ENCODE data around the gene CHID1.

CHID1 gene

GRCh38 chr11:845872-846495 is 64.6 kb downstream of the CHID1 start:
- TF ChIP-seq, protein P1, sequence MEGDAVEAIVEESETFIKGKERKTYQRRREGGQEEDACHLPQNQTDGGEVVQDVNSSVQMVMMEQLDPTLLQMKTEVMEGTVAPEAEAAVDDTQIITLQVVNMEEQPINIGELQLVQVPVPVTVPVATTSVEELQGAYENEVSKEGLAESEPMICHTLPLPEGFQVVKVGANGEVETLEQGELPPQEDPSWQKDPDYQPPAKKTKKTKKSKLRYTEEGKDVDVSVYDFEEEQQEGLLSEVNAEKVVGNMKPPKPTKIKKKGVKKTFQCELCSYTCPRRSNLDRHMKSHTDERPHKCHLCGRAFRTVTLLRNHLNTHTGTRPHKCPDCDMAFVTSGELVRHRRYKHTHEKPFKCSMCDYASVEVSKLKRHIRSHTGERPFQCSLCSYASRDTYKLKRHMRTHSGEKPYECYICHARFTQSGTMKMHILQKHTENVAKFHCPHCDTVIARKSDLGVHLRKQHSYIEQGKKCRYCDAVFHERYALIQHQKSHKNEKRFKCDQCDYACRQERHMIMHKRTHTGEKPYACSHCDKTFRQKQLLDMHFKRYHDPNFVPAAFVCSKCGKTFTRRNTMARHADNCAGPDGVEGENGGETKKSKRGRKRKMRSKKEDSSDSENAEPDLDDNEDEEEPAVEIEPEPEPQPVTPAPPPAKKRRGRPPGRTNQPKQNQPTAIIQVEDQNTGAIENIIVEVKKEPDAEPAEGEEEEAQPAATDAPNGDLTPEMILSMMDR (IDR thresholded peaks at IDR 0.05; ENCODE audit: borderline replicate concordance, control extremely low read depth, extremely low read depth, insufficient read depth, missing control alignments), result no peak
- DNase-seq (ENCODE audit: low spot score), result no peak
- in situ Hi-C loops (cut with MboI; ENCODE audit: low sequenced_read_pairs, unreplicated experiment), result loop anchor here (10.0 kb wide), 1 partner anchor 209 kb away; no protein-coding TSS in a partner anchor

DNA sequence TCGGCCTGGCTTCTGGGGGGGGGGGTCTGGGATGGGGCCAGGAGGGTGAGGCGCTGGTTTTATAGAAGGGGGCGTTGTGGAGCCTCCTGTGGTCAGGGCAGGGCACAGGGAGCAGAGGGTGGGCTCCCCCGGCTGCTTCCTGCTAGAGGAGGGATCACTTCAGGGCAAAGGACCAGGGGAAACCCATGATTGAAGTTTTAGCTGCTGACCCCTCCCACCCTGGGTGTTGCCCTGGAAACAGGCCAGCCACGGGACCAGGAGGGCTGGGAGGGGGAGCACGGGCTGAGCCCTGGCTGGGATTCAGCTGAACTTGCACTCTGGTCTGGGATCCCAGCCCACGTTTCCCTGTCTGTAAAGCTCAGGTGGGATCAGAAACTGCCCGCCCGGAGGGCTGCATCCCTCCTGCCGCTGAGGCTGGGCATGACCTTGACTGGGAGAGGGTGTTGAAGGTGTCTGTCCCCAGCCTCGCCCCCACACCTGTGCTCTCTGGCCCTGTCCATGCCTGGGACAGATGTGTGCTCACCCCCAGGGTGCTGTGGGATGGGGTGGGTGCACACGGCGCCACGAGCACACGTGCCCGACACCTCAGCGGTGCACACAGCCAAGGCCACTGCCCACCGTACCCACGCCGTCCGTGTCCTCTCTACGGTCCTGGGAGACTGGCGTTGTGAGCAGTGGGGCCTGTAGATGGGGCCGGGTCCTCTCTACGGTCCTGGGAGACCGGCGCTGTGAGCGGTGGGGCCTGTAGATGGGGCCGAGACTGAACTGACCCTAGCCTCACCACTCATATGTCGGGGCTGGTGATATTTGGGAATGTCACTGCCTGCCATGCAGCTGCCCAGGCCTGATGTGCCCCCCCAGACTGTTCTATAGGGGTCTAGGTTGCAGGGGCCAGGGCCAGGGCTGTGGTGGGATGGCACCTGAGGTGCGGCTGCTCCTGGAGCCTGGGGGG is 65.6 kb downstream of the CHID1 start:
- TF ChIP-seq, protein P1 (IDR thresholded peaks at IDR 0.05; ENCODE audit: borderline replicate concordance, control extremely low read depth, extremely low read depth, insufficient read depth, missing control alignments), result no peak
- peak; percentile 77 for DNase-seq (ENCODE audit: low spot score)
- in situ Hi-C loops (cut with MboI; ENCODE audit: low sequenced_read_pairs, unreplicated experiment), result loop anchor here (10.0 kb wide), 1 partner anchor 210 kb away; no protein-coding TSS in a partner anchor

DNA sequence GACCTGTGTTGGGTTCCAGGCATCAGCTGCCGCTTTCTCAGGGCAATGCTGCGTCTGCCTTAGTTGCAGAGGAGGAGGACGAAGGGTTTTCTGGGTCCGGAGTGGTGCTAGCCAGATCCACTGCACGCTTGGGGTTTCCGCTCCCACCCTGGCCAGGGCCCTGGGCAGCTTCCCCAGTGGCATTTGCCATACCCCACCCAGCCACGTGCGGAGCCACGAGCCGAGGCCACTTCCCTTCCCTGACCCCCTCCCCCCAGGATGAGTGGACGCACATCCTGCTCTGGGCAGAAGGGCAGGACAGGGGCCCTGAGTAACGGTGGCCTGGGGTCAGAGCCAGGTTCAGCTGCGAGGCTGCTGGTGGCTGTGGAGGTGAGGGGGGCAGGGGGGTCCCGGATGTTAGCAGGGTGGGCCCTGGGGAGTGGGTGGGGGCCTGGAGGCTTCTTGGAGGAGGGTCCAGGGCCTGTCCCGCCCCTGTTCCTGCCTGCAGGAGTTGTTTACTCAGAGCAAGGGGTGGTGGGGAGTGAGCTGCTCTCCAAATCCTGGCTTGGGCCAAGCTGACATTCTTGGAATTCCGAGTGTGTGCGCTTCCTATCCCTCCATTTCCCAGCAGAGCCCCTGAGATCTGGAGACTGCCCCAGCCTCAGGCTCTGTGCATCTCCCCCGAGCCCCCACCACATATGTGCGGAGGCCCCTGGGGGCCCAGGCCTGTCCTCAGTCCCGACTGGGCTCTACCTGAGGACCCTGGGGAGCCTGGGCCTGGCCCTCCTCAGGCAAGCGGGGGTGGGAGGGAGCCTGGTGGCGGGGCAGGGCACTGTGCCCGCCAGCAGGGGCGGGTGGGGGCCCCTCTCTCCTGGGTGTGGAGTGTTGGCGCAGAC is 66.6 kb downstream of the CHID1 start:
- TF ChIP-seq, protein P1 (IDR thresholded peaks at IDR 0.05; ENCODE audit: borderline replicate concordance, control extremely low read depth, extremely low read depth, insufficient read depth, missing control alignments), result no peak
- no peak for DNase-seq (ENCODE audit: low spot score)
- in situ Hi-C loops (cut with MboI; ENCODE audit: low sequenced_read_pairs, unreplicated experiment), result loop anchor here (10.0 kb wide), 1 partner anchor 211 kb away; no protein-coding TSS in a partner anchor

- DNase-seq (ENCODE audit: low spot score), result no peak
- in situ Hi-C loops (cut with MboI; ENCODE audit: low sequenced_read_pairs, unreplicated experiment), result loop anchor here (10.0 kb wide), 1 partner anchor 212 kb away; no protein-coding TSS in a partner anchor
- TF ChIP-seq, protein P1 (IDR thresholded peaks at IDR 0.05; ENCODE audit: borderline replicate concordance, control extremely low read depth, extremely low read depth, insufficient read depth, missing control alignments), result no peak
These were observed 67.4 kb downstream of the CHID1 start for GRCh38 chr11:843086-843734.

DNA sequence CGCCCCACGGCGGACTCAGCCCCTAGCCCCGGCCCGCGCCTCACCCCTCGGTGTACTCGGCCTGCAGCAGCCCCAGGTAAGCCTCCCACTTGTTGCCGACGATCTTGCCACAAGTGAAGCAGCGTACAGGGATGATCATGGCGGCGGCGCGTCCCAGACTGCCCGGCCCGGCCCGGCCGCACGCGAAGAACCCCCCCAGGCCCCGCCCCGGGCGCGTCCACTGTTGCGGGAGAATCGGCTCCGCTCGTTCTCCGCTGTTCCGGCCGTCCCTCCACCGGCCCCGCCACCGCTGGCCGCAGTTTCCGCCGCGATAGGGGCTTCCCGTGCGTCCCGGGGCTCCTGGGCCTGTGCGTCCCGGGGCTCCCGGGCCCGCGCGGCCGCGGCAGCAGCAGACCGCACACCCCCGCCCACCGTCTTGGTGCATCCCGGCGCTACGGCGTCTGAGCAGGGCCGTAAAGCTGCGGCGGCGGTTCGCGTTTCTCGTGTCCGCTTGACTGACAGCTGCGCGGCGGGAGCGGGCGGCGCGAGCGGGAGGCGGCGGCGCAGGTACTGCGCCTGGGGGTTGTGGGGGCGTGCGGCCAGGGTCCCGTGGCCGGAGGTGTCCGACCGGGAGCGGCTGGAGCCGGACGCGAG is 68.1 kb downstream of the CHID1 start, which contains the start of the genes POLR2L and TSPAN4:
TSS of gene POLR2L (minus strand) at position 160 of the 633 bp plus-strand sequence. CDS start at position 139, 21 bp downstream.
TSS of gene TSPAN4 (plus strand) at position 483 of the 633 bp plus-strand sequence. CDS start 7,453 bp downstream, outside the sequence.
- in situ Hi-C loops (cut with MboI; ENCODE audit: low sequenced_read_pairs, unreplicated experiment), result loop anchor here (10.0 kb wide), 1 partner anchor 212 kb away; no protein-coding TSS in a partner anchor
- TF ChIP-seq, protein P1 (IDR thresholded peaks at IDR 0.05; ENCODE audit: borderline replicate concordance, control extremely low read depth, extremely low read depth, insufficient read depth, missing control alignments), result no peak
- DNase-seq (ENCODE audit: low spot score), result peak; percentile 95

Data from GM13976 (cell line).